ENCODE data around the gene L3MBTL2. TPM values are rescaled to one million over a fixed set of nuclear protein-coding genes. Genes with fewer than 3 reads are reported as not detected.
A peak's percentile ranks its signal among the peaks of the same experiment; 100 is the strongest.

The L3MBTL2 gene
- total and polyA plus RNA-seq, 2 of the 13 experiments (the other 11 are each of a cell fraction or from before 2014, with no cell fraction given), result 13.8 to 33.7 TPM

- TF ChIP-seq ZUFSP (CRISPR knock-in tag; IDR thresholded peaks at IDR 0.05; ENCODE audit: borderline replicate concordance) (no peak), MIXL1 (CRISPR knock-in tag; IDR thresholded peaks at IDR 0.05) (no peak), PRDM15 (CRISPR knock-in tag; IDR thresholded peaks at IDR 0.05) (no peak), ZNF709 (CRISPR knock-in tag; IDR thresholded peaks at IDR 0.05) (no peak), KLF15 (CRISPR knock-in tag; IDR thresholded peaks at IDR 0.05; ENCODE audit: borderline replicate concordance) (0 out of 2 replicates have a peak, but pooled peaks have one; percentile 40), KLF16 (CRISPR knock-in tag; IDR thresholded peaks at IDR 0.05) (no peak), NCOA5 (CRISPR knock-in tag; IDR thresholded peaks at IDR 0.05) (no peak), GATA4 (IDR thresholded peaks at IDR 0.05; ENCODE audit: borderline replicate concordance, low read depth) (no peak), ZNF672 (CRISPR knock-in tag; IDR thresholded peaks at IDR 0.05) (peak; percentile 50; the same call in 1 of the 2 replicates), ZNF138 (CRISPR knock-in tag; IDR thresholded peaks at IDR 0.05; ENCODE audit: low read depth) (0 out of 2 replicates have a peak, but pooled peaks have one; percentile 20), HIVEP1 (CRISPR knock-in tag; IDR thresholded peaks at IDR 0.05) (no peak), ZNF12 (CRISPR knock-in tag; IDR thresholded peaks at IDR 0.05) (0 out of 2 replicates have a peak, but pooled peaks have one; percentile 57), SRSF4 (IDR thresholded peaks at IDR 0.05; ENCODE audit: low read depth, low read length, poor library complexity, severe bottlenecking) (no peak), SIN3B (IDR thresholded peaks at IDR 0.05; ENCODE audit: low read length) (no peak), U2AF1 (optimal IDR thresholded peaks at IDR 0.05; ENCODE audit: low read depth, low read length) (no peak), GABPB1 (CRISPR knock-in tag; IDR thresholded peaks at IDR 0.05) (peak; percentile 64; the same call in 1 of the 2 replicates), RBFOX2 (IDR thresholded peaks at IDR 0.05; ENCODE audit: low read depth, low read length) (peak; percentile 42; the same call in 1 of the 2 replicates), ZNF569 (CRISPR knock-in tag; IDR thresholded peaks at IDR 0.05; ENCODE audit: borderline replicate concordance) (no peak), ZFP41 (CRISPR knock-in tag; IDR thresholded peaks at IDR 0.05; ENCODE audit: borderline replicate concordance) (0 out of 2 replicates have a peak, but pooled peaks have one; percentile 46), MTF2 (CRISPR knock-in tag; IDR thresholded peaks at IDR 0.05; ENCODE audit: borderline replicate concordance) (no peak), ZNF816 (CRISPR knock-in tag; IDR thresholded peaks at IDR 0.05; ENCODE audit: borderline replicate concordance) (no peak), ZNF782 (CRISPR knock-in tag; IDR thresholded peaks at IDR 0.05; ENCODE audit: borderline replicate concordance) (peak; percentile 42; the same call in 1 of the 2 replicates), CREM (IDR thresholded peaks at IDR 0.05) (no peak), CREM (CRISPR knock-in tag; IDR thresholded peaks at IDR 0.05) (no peak), HNF4G (IDR thresholded peaks at IDR 0.05; ENCODE audit: borderline replicate concordance, low read depth, low read length) (no peak), HNF4G (CRISPR knock-in tag; IDR thresholded peaks at IDR 0.05; ENCODE audit: borderline replicate concordance, low read depth) (peak; percentile 64; the same call in 1 of the 2 replicates)
Observed at GRCh38 chr22:41197038-41197972, 7.8 kb upstream of the L3MBTL2 start (continued).
